Stimulated activated CD4-positive, alpha-beta T cell treated with anti-CD3 and anti-CD28 coated beads, Interleukin-15, amount 100 ng/mL, for 1 hour (primary cell): ENCODE data around the gene COX7C.
A peak's percentile ranks its signal among the peaks of the same experiment; 100 is the strongest.
"Not testable (repeated sequence)": the region's sequence is repeated elsewhere in the genome, so short reads cannot be mapped to it uniquely, and the experiment has no call there.

Source experiments
- DNase-seq, 2 donors: peaks; one replicate each; pipeline ENCODE4 v3.0.0-alpha.2; 2020; ENCODE audit warnings: low read depth in 1 of 2, low spot score in 1 of 2

The COX7C gene

GRCh38 chr5:86617756-86618576 is at the start of gene COX7C:
Gene COX7C (plus strand): TSS chr5:86617941. CDS start chr5:86618056, 115 bp downstream.
- peak; percentile 64 to 75 for DNase-seq

- not testable (repeated sequence) for DNase-seq
These were observed 48.0 kb upstream of the COX7C start for GRCh38 chr5:86569522-86570426.

- no peak for DNase-seq
These were observed 47.2 kb upstream of the COX7C start for GRCh38 chr5:86570427-86571083.

- not testable (repeated sequence) for DNase-seq
These were observed 46.6 kb upstream of the COX7C start for GRCh38 chr5:86571109-86571508.

GRCh38 chr5:86572825-86573517 is 44.8 kb upstream of the COX7C start:
- no peak for DNase-seq

GRCh38 chr5:86579502-86579901 is 38.2 kb upstream of the COX7C start:
- DNase-seq, result no peak

GRCh38 chr5:86596476-86596875 is 21.3 kb upstream of the COX7C start:
- no peak for DNase-seq

GRCh38 chr5:86605881-86606280 is 11.9 kb upstream of the COX7C start:
- DNase-seq, result no peak

GRCh38 chr5:86613455-86613854 is 4.3 kb upstream of the COX7C start:
- DNase-seq, result no peak

GRCh38 chr5:86617309-86617755 is 409 bp upstream of the COX7C start:
- no peak for DNase-seq

- DNase-seq, result no peak
These were observed 6.2 kb downstream of the COX7C start for GRCh38 chr5:86623785-86624483.

GRCh38 chr5:86625148-86625547 is 7.4 kb downstream of the COX7C start:
- DNase-seq, result no peak

GRCh38 chr5:86626149-86626548 is 8.4 kb downstream of the COX7C start:
- DNase-seq, result no peak

GRCh38 chr5:86631165-86631564 is 13.4 kb downstream of the COX7C start:
- no peak for DNase-seq

- no peak for DNase-seq
These were observed 23.3 kb downstream of the COX7C start for GRCh38 chr5:86640998-86641397.

GRCh38 chr5:86644843-86645242 is 27.1 kb downstream of the COX7C start:
- DNase-seq, result no peak

- no peak for DNase-seq
These were observed 28.1 kb downstream of the COX7C start for GRCh38 chr5:86645885-86646284.

- DNase-seq, result no peak
These were observed 28.9 kb downstream of the COX7C start for GRCh38 chr5:86646671-86647070.

- no peak for DNase-seq
These were observed 32.2 kb downstream of the COX7C start for GRCh38 chr5:86649832-86650505.

GRCh38 chr5:86660771-86661170 is 43.0 kb downstream of the COX7C start:
- DNase-seq, result not testable (repeated sequence)
